ENCODE measurements around the gene PCCB.
A peak's percentile ranks its signal among the peaks of the same experiment; 100 is the strongest.
"Not testable (repeated sequence)": the region's sequence is repeated elsewhere in the genome, so short reads cannot be mapped to it uniquely, and the experiment has no call there.

The PCCB gene

GRCh38 chr3:136250059-136250902 lies at the start of gene PCCB:
Gene PCCB (plus strand): TSS chr3:136250340. CDS start chr3:136250376, 36 bp downstream.
- Histone ChIP-seq H3K27me3 (ENCODE audit: control insufficient read depth, insufficient read depth, low read length) (no peaks in the 10 kb centered on the region), H3K9me3 (ENCODE audit: control insufficient read depth, insufficient read depth, low read depth, low read length) (no peaks in the 10 kb centered on the region), H3K36me3 (ENCODE audit: control insufficient read depth, insufficient read depth, low read length) (no peaks in the 10 kb centered on the region), H3K27ac (ENCODE audit: low read depth, low read length) (peak within 1 kb of the TSS; percentile 97), H3K4me3 (ENCODE audit: low read depth, low read length) (peak within 1 kb of the TSS; percentile 96), H3K4me1 (ENCODE audit: control insufficient read depth, insufficient read depth, low read length) (peaks cover 14% of the 10 kb centered on the region), H3K9ac (ENCODE audit: low read length) (peak within 1 kb of the TSS; percentile 96)

GRCh38 chr3:136207489-136208115 lies 42.5 kb upstream of the PCCB start:
- Histone ChIP-seq H3K36me3 (ENCODE audit: control insufficient read depth, insufficient read depth, low read length) (no peaks in the 10 kb centered on the region), H3K4me1 (ENCODE audit: control insufficient read depth, insufficient read depth, low read length) (no peaks in the 10 kb centered on the region), H3K4me3 (ENCODE audit: low read depth, low read length) (no peak overlapping the region), H3K9ac (ENCODE audit: low read length) (no peak overlapping the region), H3K9me3 (ENCODE audit: control insufficient read depth, insufficient read depth, low read depth, low read length) (no peaks in the 10 kb centered on the region), H3K27me3 (ENCODE audit: control insufficient read depth, insufficient read depth, low read length) (no peaks in the 10 kb centered on the region), H3K27ac (ENCODE audit: low read depth, low read length) (no peak overlapping the region)

- Histone ChIP-seq H3K36me3 (ENCODE audit: control insufficient read depth, insufficient read depth, low read length) (no peaks in the 10 kb centered on the region), H3K9ac (ENCODE audit: low read length) (no peak overlapping the region), H3K4me1 (ENCODE audit: control insufficient read depth, insufficient read depth, low read length) (no peaks in the 10 kb centered on the region), H3K9me3 (ENCODE audit: control insufficient read depth, insufficient read depth, low read depth, low read length) (no peaks in the 10 kb centered on the region), H3K27me3 (ENCODE audit: control insufficient read depth, insufficient read depth, low read length) (no peaks in the 10 kb centered on the region), H3K27ac (ENCODE audit: low read depth, low read length) (no peak overlapping the region), H3K4me3 (ENCODE audit: low read depth, low read length) (no peak overlapping the region)
Observed at GRCh38 chr3:136209921-136210320, 40.2 kb upstream of the PCCB start.

DNA sequence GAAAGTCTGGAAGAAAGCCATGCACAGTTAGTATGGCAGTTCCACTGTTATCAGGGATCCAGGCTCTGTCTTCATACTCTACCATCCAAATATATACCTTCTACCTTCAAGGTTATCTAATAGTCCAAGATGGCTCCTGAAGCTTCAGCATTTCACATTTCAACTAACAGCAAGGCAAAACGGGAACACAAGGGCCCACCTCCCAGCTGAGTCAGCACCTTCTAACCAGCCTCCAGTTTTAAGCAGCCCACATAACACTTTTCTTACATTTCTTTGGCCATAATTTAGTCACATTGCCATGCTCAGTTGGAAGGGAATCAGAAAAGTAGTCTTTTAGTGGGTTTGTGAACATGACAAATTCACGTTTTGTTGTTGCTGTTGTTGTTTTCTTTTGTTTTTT lies 38.6 kb upstream of the PCCB start:
- Histone ChIP-seq H3K36me3 (ENCODE audit: control insufficient read depth, insufficient read depth, low read length) (no peaks in the 10 kb centered on the region), H3K9ac (ENCODE audit: low read length) (no peak overlapping the region), H3K4me3 (ENCODE audit: low read depth, low read length) (no peak overlapping the region), H3K27me3 (ENCODE audit: control insufficient read depth, insufficient read depth, low read length) (no peaks in the 10 kb centered on the region), H3K9me3 (ENCODE audit: control insufficient read depth, insufficient read depth, low read depth, low read length) (no peaks in the 10 kb centered on the region), H3K27ac (ENCODE audit: low read depth, low read length) (no peak overlapping the region), H3K4me1 (ENCODE audit: control insufficient read depth, insufficient read depth, low read length) (no peaks in the 10 kb centered on the region)

DNA sequence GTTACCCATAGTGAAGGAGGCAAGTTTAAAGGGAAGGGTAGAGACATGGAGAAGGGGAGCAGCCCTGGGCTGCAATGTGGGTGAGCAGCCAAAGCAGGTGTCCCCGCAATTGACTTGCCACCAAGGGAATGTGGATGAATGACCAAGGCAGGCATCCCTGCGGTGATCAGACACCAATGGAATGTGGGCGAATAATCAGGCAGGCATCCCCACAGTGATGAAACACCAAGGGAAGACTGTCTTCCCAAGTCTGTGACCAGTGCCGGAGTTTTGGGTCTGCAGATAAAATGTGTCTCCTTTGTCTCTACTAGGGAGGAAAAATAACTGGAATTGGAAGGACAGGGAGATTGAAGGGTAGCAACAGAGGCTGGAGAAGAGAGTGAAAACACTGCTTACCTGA lies 27.4 kb upstream of the PCCB start:
- not testable (repeated sequence) for H3K27me3 ChIP-seq (ENCODE audit: control insufficient read depth, insufficient read depth, low read length); H3K4me3 ChIP-seq (ENCODE audit: low read depth, low read length); H3K36me3 ChIP-seq (ENCODE audit: control insufficient read depth, insufficient read depth, low read length); H3K27ac ChIP-seq (ENCODE audit: low read depth, low read length); H3K9ac ChIP-seq (ENCODE audit: low read length); H3K4me1 ChIP-seq (ENCODE audit: control insufficient read depth, insufficient read depth, low read length)
- H3K9me3 ChIP-seq (ENCODE audit: control insufficient read depth, insufficient read depth, low read depth, low read length) = peaks cover 21% of the 10 kb centered on the region

DNA sequence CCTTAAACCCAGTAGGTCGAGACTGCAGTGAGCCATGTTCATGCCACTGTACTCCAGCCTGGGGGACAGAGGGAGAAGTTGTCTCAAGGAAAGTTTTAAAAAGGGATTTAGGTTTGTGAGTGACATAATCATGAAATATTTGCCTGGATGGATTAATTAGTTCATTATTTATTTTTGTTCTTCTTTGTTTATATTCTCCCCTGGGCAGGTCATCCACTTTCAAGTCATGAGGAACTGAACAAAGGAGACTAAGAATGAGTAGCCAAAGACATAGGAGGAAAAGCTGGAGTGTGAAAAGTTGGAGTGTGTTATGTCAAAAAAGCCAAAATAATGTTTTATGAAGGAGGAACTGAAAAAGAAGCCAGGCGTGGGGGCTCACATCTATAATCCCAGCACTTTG lies 17.7 kb upstream of the PCCB start:
- Histone ChIP-seq H3K27ac (ENCODE audit: low read depth, low read length) (no peak overlapping the region), H3K9me3 (ENCODE audit: control insufficient read depth, insufficient read depth, low read depth, low read length) (no peaks in the 10 kb centered on the region)

GRCh38 chr3:136235545-136235944 lies 14.6 kb upstream of the PCCB start:
- H3K9ac ChIP-seq (ENCODE audit: low read length) = no peak overlapping the region
- H3K4me3 ChIP-seq (ENCODE audit: low read depth, low read length) = no peak overlapping the region

More for the DNA sequence above, 17.7 kb upstream of the PCCB start:
- no peak overlapping the region for H3K9ac ChIP-seq (ENCODE audit: low read length)
- no peak overlapping the region for H3K4me3 ChIP-seq (ENCODE audit: low read depth, low read length)
- H3K4me1 ChIP-seq (ENCODE audit: control insufficient read depth, insufficient read depth, low read length) = peaks cover 6% of the 10 kb centered on the region; the same call in 1 of the 2 replicates
- H3K36me3 ChIP-seq (ENCODE audit: control insufficient read depth, insufficient read depth, low read length) = no peaks in the 10 kb centered on the region
- no peaks in the 10 kb centered on the region for H3K27me3 ChIP-seq (ENCODE audit: control insufficient read depth, insufficient read depth, low read length)

DNA sequence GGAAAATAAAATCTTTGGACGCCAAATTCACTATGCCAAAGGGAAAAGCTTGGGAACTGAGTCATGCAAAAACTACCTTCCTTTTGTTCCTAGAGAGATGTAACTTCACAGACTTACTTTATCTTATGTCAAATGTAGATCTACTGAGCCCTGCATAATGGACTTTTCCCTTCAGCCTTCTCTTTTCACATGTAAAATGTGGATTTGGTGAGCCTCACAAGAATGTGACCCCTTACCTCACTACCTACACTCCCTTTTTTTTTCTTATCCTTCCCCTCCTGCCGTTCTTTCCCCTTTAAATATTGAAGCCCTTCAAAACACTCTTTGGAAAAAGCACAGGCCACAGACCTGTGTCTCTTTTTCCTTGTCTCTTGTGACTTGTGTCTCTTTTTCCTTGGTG lies 14.0 kb upstream of the PCCB start:
- Histone ChIP-seq H3K4me3 (ENCODE audit: low read depth, low read length) (no peak overlapping the region), H3K9ac (ENCODE audit: low read length) (no peak overlapping the region), H3K27me3 (ENCODE audit: control insufficient read depth, insufficient read depth, low read length) (no peaks in the 10 kb centered on the region), H3K9me3 (ENCODE audit: control insufficient read depth, insufficient read depth, low read depth, low read length) (no peaks in the 10 kb centered on the region), H3K36me3 (ENCODE audit: control insufficient read depth, insufficient read depth, low read length) (no peaks in the 10 kb centered on the region), H3K4me1 (ENCODE audit: control insufficient read depth, insufficient read depth, low read length) (peaks cover 12% of the 10 kb centered on the region), H3K27ac (ENCODE audit: low read depth, low read length) (no peak overlapping the region)

More at GRCh38 chr3:136235545-136235944, 14.6 kb upstream of the PCCB start:
- H3K4me1 ChIP-seq (ENCODE audit: control insufficient read depth, insufficient read depth, low read length) = peaks cover 12% of the 10 kb centered on the region
- H3K27ac ChIP-seq (ENCODE audit: low read depth, low read length) = no peak overlapping the region
- H3K27me3 ChIP-seq (ENCODE audit: control insufficient read depth, insufficient read depth, low read length) = no peaks in the 10 kb centered on the region
- H3K36me3 ChIP-seq (ENCODE audit: control insufficient read depth, insufficient read depth, low read length) = no peaks in the 10 kb centered on the region
- H3K9me3 ChIP-seq (ENCODE audit: control insufficient read depth, insufficient read depth, low read depth, low read length) = no peaks in the 10 kb centered on the region

DNA sequence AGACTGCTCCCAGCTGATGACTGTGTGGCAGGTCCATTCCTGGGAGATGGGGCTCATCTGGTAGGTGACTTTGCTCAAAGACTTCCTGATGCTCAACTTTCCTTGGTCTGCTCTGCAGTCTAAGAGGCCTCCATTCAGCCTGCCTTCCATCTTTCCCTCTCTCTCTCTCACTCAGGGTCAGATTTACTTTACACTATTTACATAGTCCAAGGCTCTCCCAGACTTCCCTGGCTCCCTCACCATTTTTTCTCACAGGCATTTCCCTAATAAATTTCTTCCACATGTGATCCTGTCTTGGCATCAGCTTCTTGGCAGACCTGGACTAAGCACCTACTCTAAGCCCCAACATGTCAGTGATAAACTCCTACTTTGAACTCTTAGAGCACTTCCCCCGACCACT lies 13.0 kb upstream of the PCCB start:
- Histone ChIP-seq H3K9me3 (ENCODE audit: control insufficient read depth, insufficient read depth, low read depth, low read length) (no peaks in the 10 kb centered on the region), H3K36me3 (ENCODE audit: control insufficient read depth, insufficient read depth, low read length) (no peaks in the 10 kb centered on the region)

GRCh38 chr3:136237961-136238649 lies 12.0 kb upstream of the PCCB start:
- no peaks in the 10 kb centered on the region for H3K36me3 ChIP-seq (ENCODE audit: control insufficient read depth, insufficient read depth, low read length)

More for the DNA sequence above, 13.0 kb upstream of the PCCB start:
- Histone ChIP-seq H3K4me1 (ENCODE audit: control insufficient read depth, insufficient read depth, low read length) (peaks cover 12% of the 10 kb centered on the region), H3K9ac (ENCODE audit: low read length) (no peak overlapping the region), H3K4me3 (ENCODE audit: low read depth, low read length) (no peak overlapping the region), H3K27me3 (ENCODE audit: control insufficient read depth, insufficient read depth, low read length) (no peaks in the 10 kb centered on the region), H3K27ac (ENCODE audit: low read depth, low read length) (no peak overlapping the region)

DNA sequence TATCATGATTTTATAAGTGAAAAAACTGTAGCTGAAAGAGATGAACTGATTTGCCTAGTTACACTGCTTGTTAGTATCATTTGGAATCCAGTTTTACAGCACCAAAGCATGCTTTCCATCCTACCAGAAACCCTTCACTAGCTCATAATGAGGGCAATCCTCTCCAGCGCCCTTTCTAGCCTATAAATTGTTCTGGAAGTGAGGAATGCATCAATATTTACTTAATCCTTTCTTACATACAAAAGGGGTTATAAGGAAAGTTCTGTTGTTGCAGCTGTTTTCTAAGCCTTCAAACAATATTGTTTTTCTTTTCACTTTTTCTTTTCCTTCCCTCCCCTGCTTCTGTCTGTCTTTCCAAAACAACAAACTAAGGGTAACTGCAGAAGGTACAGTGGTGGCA lies 11.0 kb upstream of the PCCB start:
- no peak overlapping the region for H3K9ac ChIP-seq (ENCODE audit: low read length)
- H3K9me3 ChIP-seq (ENCODE audit: control insufficient read depth, insufficient read depth, low read depth, low read length) = no peaks in the 10 kb centered on the region
- H3K27ac ChIP-seq (ENCODE audit: low read depth, low read length) = no peak overlapping the region
- no peak overlapping the region for H3K4me3 ChIP-seq (ENCODE audit: low read depth, low read length)
- H3K27me3 ChIP-seq (ENCODE audit: control insufficient read depth, insufficient read depth, low read length) = no peaks in the 10 kb centered on the region
- H3K4me1 ChIP-seq (ENCODE audit: control insufficient read depth, insufficient read depth, low read length) = peaks cover 12% of the 10 kb centered on the region
- no peaks in the 10 kb centered on the region for H3K36me3 ChIP-seq (ENCODE audit: control insufficient read depth, insufficient read depth, low read length)

More at GRCh38 chr3:136237961-136238649, 12.0 kb upstream of the PCCB start:
- H3K4me1 ChIP-seq (ENCODE audit: control insufficient read depth, insufficient read depth, low read length) = peaks cover 12% of the 10 kb centered on the region
- no peak overlapping the region for H3K4me3 ChIP-seq (ENCODE audit: low read depth, low read length)
- H3K9ac ChIP-seq (ENCODE audit: low read length) = no peak overlapping the region
- H3K27ac ChIP-seq (ENCODE audit: low read depth, low read length) = no peak overlapping the region
- H3K9me3 ChIP-seq (ENCODE audit: control insufficient read depth, insufficient read depth, low read depth, low read length) = no peaks in the 10 kb centered on the region
- H3K27me3 ChIP-seq (ENCODE audit: control insufficient read depth, insufficient read depth, low read length) = no peaks in the 10 kb centered on the region
